NK-92 treated with Interleukin-12 subunit alpha and Interleukin-12 subunit beta, amount 100 ng/mL, for 24 hours (cell line): ENCODE measurements around the gene TCFL5.
"Not testable (repeated sequence)": the region's sequence is repeated elsewhere in the genome, so short reads cannot be mapped to it uniquely, and the experiment has no call there.

Experiments
- DNase-seq: peaks from one replicate; lab custom pipeline; 2025; lab: John Stamatoyannopoulos, UW

TCFL5 gene

DNA sequence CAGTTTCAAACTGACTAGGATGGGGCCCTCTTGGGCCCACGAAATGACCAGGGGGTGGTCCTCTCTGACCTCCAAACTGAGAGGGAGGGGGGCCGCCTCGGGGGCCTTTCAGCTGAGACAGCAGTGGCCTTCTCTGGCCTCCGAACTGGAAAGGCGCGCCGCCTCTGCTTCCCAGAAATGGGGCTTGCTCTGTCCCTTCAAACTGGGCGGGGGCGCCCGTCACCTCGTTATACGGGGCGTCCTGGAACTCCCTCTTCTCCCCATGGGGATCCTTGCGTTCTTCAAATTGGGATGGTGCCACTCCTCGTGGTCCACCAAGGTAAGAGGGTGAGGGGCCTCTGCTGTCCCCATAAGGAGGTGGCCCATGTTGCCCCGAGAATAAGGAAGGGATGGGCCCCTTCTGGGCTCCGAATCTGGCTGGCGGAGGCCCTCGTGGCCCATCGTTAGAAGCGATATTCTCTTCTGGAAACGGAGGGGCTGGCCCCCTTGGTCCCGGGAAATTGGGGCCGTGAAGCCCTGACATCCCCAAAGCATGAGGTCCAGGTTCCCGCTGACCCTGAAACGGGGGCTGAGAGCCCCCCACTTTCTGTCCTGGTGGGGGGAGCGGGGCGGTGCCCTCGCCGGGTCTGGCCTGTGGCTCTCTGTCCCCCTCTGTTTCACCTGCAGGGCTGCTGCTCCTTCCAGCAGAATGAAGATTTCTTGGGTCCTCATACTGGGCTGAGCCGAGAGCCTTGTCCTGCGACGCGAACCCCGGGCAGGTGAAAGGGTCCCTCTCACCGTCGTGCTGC lies 18.7 kb upstream of the TCFL5 start:
- DNase-seq = no peak

DNA sequence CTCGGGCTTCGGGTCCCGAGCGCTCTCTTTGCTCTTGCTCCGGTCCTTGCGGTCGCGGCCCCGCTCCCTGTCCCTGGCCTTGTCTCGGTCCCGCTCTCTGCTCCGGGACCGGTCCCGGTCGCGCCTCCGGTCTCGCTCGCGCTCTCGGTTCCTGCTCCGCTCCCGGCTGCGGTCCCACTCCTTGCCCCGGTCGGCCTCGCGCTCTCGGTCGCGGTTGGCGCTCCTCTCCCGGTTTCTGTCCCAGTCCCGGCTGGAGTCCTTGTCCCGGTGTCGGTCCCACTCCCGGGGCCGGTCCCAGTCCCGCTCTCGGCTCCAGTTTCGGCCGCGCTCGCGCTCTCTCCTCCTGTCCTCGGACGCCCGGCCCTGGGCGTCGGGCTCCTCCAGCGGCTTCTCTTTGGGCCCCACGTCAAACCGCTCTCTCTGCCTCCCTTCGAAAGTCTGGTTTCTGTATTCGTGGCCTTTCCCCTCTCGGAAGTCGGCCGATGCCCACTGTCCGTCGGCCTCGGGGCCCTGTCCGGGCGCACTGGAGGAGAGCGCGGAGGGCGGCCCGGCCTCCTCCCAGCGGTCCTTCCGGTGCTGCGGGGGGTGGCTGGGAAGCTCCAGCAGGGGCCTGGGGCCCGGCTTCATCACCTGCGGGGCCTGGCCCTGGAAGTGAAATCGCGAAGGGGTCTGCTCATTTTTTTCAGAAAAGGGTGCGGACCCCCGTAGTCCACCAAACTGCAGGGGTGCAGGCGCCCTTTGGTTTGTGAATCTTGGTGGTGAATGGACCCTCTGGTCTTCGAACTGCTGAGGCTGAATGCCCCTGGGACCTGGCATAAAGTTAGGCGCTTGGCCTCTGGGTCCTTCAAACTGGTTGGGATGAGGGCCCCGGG lies 17.9 kb upstream of the TCFL5 start:
- no peak for DNase-seq

- no peak for DNase-seq
These were observed 16.8 kb upstream of the TCFL5 start for GRCh38 chr20:62878244-62879038.

GRCh38 chr20:62876902-62877816 lies 15.5 kb upstream of the TCFL5 start:
- no peak for DNase-seq

GRCh38 chr20:62876501-62876901 lies 14.9 kb upstream of the TCFL5 start:
- no peak for DNase-seq

DNA sequence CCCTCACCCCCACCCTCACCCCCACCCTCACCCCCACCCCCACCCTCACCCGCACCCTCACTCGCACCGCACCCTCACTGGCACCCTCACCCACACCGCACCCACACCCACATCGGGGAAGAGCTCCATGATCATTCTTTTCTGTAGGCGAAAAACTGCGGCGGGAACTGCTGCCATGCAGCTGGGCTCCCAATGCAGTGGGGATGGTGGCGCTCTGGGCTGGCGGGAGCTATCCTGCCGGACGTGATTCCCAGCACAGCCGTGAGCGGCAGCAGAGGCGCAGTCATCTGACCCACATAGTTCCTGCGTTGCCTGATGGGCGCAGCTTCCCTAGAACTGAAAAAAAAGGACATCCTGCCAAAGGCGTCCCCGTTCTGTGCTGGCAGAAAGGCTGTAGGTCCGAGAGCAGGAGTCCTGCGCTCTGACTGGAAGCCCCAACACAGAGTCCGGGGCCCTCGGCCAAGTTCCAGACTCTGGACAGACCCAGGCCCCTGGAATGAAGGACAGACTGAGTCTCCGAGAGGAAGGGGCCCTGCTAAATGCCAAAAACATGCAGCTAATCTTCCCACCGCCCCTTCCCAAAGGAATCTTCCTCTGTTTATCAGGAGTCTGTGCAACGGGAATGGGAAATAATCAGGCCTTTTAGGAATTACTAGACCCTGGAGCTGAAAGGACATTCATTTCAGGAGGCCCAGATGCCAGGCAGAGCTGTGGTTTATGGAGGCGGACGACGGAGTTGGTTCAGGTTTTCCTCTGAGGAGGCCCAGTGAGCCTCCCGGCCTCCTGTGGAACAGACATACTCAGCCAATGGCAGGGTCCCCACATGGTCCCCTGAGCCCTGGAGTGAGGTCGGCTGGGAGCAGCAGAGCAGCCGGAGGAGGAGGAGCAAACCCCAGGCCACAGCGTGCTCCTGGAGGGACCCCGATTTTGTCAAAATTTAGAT lies 14.1 kb upstream of the TCFL5 start:
- no peak for DNase-seq

DNA sequence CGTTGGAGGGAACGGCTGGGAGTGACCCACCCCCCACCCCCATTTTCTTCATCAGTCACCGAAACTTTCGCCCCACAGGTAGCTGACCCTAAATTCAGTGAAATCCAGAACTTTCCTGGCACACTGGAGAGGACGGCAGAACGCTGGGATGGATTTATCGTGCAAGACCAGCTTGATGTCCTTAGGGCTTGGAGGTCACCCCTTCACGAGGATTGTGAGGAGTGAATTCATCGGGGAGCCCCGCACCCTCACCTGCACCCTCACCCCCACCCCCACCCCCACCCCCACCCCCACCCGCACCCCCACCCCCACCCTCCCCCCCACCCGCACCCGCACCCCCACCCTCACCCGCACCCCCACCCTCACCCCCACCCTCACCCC lies 13.3 kb upstream of the TCFL5 start:
- DNase-seq = no peak

- DNase-seq = not testable (repeated sequence)
These were observed 12.0 kb upstream of the TCFL5 start for GRCh38 chr20:62873681-62874031.

- no peak for DNase-seq
These were observed 11.7 kb upstream of the TCFL5 start for GRCh38 chr20:62873280-62873679.

- no peak for DNase-seq
These were observed 11.2 kb upstream of the TCFL5 start for GRCh38 chr20:62872862-62873261.

GRCh38 chr20:62872184-62872847 lies 10.7 kb upstream of the TCFL5 start:
- DNase-seq = no peak

DNA sequence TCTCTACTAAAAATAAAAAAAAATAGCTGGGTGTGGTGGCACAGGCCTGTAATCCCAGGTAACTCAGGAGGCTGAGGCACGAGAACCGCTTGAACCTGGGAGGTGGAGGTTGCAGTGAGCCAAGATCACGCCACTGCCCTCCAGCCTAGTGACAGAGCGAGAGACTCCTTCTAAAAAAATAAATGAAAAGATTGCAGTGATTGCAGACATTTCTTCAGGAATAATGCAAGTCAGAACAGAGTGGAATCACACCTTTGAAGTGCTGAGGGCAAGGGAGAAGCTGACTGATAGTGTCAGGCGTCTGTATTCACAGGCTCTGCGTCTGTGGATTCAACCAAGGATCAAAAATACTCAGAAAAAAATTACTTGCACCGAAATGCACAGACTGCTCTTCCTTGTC lies 2.6 kb upstream of the TCFL5 start:
- no peak for DNase-seq

DNA sequence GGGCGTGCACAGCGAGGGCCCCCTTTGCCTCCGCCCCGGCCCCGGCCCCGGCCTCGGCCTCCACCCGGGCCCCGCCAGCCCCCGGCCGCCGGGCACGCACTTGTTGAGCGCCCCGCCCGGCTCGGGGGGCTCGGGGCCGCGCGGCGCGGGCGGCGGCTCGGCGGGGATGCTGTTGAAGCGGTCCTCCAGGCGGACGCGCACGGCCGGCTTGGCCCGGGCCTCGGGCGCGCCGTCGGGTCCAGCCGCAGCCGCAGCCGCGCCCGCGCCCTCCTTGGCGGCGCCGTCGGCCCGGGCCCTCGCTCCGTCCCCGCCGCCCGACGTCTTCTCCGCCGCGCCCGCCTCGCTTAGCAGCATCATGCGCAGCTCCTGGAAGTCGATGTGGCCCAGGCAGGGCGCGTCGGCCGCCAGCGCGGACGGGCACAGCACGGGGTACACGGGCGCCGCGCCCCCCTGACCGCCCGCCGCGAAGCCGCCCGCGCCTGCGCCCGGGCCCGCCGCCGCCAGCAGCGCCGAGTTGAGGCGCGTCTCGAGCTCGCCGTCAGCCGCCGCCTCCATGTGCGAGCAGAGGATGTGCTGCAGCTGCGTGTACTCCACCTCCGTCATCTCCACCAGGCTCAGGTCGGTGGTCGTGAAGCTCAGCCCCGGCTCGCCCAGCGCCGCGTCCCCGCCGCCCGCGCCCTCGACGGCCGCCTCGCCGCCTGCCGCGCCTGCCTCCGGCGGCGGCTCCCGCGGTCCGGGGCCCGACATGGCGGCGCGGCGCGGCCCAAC lies 514 bp downstream of the TCFL5 start:
- no peak for DNase-seq

DNA sequence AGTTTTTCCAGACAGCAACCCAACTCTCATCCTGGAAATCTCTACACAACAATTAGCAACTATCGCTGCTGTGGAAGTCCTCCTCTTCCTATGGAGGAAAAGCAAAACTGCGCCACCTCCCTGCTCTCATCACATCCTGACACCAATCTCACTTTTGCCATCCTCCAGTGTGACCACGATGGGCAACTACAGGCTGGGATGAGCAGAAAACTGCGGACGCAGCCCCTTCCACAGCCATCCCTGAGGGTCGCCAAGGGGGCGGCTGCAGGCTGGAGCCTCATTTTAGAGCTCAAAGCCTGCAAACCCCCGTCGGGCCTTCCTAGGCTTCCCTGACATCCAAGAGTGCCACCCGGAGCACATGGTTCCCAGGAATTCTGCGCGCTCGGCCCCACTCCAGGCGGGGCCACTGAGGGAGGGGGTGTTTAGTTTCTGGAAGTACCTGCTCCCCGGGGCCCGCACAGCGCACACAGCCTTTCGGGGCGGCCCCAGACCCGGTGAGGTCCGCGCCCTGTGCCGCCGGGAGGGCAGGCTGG lies 1.2 kb downstream of the TCFL5 start:
- DNase-seq = no peak

GRCh38 chr20:62859721-62860120 lies 1.9 kb downstream of the TCFL5 start:
- DNase-seq = no peak

DNA sequence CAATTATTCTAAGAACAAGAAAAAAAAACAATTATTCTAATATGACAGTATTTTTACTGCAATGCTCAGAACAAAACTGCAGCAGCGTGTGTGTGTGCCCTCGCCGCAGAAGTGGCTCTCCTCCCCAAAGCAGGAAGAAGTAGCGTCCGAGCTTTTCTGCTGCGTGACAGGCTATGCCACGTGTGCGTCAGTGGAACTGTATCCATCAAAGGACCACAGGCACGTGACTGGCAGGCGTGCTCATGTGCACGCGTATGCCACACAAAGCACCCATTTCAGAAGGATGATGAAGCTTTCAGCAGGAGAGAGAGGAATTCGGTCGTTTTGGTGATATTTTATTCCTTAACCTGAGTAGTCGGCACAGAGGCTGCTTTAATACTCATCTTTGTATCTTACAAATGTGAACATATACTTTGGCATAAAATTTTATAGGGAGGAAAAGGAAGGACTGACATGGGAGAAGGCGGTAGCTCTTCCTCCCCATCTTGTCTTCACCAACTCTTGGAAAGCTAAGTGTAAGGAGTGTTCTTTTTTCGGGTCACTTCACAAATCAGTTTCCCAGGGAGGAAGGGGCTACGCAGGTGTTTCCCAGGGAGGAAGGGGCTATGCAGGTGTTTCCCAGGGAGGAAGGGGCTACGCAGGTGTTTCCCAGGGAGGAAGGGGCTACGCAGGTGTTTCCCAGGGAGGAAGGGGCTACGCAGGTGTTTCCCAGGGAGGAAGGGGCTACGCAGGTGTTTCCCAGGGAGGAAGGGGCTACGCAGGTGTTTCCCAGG lies 3.4 kb downstream of the TCFL5 start:
- DNase-seq = no peak

DNA sequence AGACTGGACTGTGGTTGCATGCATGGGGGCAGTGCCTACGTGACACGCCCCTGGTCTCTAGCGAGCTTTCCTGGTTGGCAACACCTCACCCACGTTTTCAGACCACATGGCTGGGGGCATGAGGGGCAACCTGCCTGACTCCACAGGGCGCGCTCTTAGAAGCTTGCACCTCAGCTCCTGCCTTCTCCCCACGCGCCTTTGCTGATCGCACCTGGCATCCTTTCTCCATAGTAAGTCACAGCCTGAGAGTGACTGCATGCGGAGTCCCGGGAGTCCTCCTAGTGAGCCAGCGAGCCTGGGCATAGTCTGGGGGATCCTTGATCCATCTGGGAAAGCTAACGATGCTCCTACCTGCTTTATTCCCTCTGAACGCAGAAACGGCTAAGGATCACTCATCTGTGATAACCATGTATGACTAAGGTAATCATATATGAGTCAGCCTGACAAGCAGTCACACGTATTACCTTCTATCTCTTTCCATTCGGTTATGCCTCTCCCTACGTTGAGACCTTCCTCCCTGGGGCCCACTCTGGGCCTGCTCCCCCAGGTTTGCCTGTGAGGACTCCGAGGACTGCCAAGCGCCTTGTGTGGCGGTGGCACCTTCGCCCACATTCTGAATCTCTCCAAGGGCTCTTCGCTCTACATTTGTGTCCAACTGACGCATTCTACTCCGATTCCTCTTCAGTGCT lies 4.5 kb downstream of the TCFL5 start:
- DNase-seq = no peak
